NB4 (cell line): Measurements from ENCODE around the gene SRBD1.

Experiments used
- MYC ChIP-seq: IDR thresholded peaks from 2 replicates; pipeline ENCODE4 v1.6.1; 2011; ENCODE audit warnings: low read depth, low read length
- POLR2A ChIP-seq: IDR thresholded peaks from 2 replicates; pipeline ENCODE4 v1.6.1; 2011; ENCODE audit warnings: mild to moderate bottlenecking; ENCODE audit not compliant: insufficient read length; ENCODE audit errors: extremely low read depth
- TF ChIP-seq, protein P1 (sequence below): IDR thresholded peaks from one replicate; pipeline ENCODE4 v1.5.1; 2012; ENCODE audit warnings: low read depth, low read length
- TF ChIP-seq, protein P2 (sequence below): IDR thresholded peaks from 2 replicates; pipeline ENCODE4 v1.6.1; 2011; ENCODE audit warnings: low read depth, low read length

DNA sequence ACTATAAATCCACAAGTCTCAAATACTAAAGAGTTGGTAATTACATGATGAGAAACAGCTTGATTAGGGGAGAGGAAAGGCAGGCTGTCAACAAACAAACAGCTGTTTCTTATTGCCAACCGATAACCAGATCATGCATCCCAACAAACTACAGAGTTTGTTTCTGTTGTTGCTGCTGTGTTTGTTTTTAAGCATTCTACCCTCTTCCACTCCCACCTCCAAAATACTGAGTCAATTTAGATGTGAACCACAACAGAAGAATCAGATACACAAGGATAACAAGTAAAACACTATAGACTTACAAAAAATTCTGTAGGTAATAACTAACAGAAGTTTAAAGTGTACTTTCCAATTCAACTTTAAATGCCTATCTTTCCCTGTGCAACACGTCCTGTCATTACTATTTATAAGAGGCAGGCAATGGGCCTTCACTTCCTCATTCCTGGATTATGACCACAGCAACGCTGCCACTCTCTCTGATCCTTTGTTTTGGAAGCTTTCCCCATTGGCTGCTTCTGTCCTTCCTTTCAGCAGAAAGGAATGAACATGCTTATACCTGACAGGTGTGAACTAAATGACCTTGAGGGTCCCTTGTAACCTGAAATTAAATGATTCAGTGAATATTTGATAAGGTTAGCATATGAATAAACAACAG lies 152.0 kb downstream of the SRBD1 start:
- TF ChIP-seq, protein P1, sequence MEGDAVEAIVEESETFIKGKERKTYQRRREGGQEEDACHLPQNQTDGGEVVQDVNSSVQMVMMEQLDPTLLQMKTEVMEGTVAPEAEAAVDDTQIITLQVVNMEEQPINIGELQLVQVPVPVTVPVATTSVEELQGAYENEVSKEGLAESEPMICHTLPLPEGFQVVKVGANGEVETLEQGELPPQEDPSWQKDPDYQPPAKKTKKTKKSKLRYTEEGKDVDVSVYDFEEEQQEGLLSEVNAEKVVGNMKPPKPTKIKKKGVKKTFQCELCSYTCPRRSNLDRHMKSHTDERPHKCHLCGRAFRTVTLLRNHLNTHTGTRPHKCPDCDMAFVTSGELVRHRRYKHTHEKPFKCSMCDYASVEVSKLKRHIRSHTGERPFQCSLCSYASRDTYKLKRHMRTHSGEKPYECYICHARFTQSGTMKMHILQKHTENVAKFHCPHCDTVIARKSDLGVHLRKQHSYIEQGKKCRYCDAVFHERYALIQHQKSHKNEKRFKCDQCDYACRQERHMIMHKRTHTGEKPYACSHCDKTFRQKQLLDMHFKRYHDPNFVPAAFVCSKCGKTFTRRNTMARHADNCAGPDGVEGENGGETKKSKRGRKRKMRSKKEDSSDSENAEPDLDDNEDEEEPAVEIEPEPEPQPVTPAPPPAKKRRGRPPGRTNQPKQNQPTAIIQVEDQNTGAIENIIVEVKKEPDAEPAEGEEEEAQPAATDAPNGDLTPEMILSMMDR = no peak
- TF ChIP-seq POLR2A = no peak
- TF ChIP-seq, protein P2, sequence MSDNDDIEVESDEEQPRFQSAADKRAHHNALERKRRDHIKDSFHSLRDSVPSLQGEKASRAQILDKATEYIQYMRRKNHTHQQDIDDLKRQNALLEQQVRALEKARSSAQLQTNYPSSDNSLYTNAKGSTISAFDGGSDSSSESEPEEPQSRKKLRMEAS = no peak
- TF ChIP-seq MYC = no peak
